Effector CD4-positive, alpha-beta T cell (primary cell): ENCODE data around the gene TAS2R4. TPM values are rescaled to one million over a fixed set of nuclear protein-coding genes. Genes with fewer than 3 reads are reported as not detected.
A peak's percentile ranks its signal among the peaks of the same experiment; 100 is the strongest.
"Not testable (repeated sequence)": the region's sequence is repeated elsewhere in the genome, so short reads cannot be mapped to it uniquely, and the experiment has no call there.

Experiments used
- DNase-seq: peaks from one replicate; pipeline ENCODE4 v3.0.0-alpha.2; 2020
- total RNA-seq: gene quantifications from one replicate; lab custom pipeline; 2026; lab: John Stamatoyannopoulos, UW

TAS2R4 gene, protein sequence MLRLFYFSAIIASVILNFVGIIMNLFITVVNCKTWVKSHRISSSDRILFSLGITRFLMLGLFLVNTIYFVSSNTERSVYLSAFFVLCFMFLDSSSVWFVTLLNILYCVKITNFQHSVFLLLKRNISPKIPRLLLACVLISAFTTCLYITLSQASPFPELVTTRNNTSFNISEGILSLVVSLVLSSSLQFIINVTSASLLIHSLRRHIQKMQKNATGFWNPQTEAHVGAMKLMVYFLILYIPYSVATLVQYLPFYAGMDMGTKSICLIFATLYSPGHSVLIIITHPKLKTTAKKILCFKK
- total RNA-seq = not detected

GRCh38 chr7:141776374-141776773 is at the start of gene TAS2R4:
TAS2R4 (plus strand) TSS chr7:141776674; CDS start chr7:141778489, 1,815 bp downstream.
- no peak for DNase-seq

DNA sequence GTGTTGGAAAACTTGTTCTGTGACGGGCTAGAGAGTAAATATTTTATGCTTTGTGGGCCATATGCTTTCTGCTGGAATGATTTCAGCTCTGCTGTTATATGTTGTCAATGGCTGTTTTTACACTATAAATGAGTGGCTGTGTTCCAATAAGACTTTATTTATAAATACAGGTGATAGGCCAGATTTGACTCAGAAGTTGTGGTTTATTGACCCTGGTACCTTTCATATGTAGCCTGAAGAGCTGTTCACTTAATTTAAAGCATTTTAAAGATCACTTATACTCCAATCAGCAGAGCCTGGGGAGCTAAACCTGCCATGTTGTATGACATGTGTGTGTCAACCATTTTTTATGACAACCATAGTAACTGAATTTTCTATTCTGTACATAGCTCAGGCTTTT is 47.5 kb upstream of the TAS2R4 start:
- DNase-seq = no peak

- DNase-seq = no peak
Measured at GRCh38 chr7:141731476-141732149, 44.9 kb upstream of the TAS2R4 start.

GRCh38 chr7:141737118-141737835 is 39.2 kb upstream of the TAS2R4 start:
- no peak for DNase-seq

- DNase-seq = peak; percentile 85
Measured at GRCh38 chr7:141737836-141738591, 38.5 kb upstream of the TAS2R4 start, which contains the start of gene SSBP1. SSBP1 (plus strand) TSS chr7:141738358; CDS start chr7:141739167, 809 bp downstream.

GRCh38 chr7:141738592-141739013 is 37.9 kb upstream of the TAS2R4 start:
- DNase-seq = no peak

- DNase-seq = no peak
Measured at GRCh38 chr7:141739250-141739649, 37.2 kb upstream of the TAS2R4 start.

- DNase-seq = no peak
Measured at GRCh38 chr7:141742229-141742628, 34.2 kb upstream of the TAS2R4 start.

DNA sequence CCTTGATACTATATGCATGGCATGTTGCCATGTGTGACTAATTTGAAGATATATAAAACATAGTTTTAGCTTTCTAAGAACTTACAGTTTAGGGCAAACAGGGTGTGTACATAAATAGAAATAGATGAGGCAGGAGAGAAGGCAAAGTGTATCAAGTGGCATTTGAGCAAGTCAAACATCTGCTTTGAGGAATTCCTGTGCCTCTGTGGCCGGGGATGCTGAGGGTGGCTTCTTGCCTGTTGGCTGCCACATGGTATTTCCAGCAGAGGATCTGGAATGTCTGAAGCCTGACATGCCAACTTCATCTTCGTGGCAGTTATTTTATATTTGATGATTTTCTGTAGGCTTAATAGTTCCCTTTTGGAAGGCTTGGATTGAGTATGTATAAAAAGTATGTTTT is 32.3 kb upstream of the TAS2R4 start:
- no peak for DNase-seq

GRCh38 chr7:141748396-141748795 is 28.1 kb upstream of the TAS2R4 start:
- DNase-seq = no peak

DNA sequence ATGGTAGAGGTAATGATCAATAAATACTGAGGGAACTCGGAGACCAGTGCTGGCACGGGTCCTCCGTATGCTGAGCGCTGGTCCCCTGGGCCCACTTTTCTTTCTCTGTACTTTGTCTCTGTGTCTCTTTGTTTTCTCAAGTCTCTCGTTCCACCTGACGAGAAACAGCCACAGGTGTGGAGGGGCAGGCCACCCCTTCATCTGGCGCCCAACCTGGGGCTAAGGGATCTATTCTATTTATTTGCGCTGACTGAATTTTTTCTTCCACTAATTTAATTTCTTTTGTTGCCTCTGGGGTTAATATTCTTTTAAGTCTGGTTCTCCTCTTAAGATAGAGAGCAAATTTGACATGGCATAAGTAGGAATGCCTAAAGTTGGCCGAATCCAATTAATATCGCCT is 24.6 kb upstream of the TAS2R4 start:
- not testable (repeated sequence) for DNase-seq

DNA sequence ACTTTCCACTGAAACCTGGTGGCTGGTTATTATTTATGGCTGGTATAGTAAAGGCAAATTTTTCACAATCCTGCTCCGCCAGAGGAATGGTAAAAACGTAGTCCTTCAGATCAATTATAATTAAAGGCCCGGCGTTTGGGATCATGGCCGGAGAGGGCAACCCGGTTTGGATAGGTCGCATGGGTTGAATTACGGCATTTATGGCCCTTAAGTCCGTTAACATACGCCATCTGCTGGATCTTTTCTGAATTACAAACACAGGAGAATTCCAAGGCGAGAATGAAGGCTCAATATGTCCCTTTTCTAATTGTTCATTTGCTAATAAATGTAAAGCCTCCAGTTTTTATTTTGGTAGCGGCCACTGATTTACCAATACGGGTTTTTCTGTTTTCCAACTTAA is 23.8 kb upstream of the TAS2R4 start:
- no peak for DNase-seq

GRCh38 chr7:141754939-141755338 is 21.5 kb upstream of the TAS2R4 start:
- DNase-seq = no peak

GRCh38 chr7:141763797-141764196 is 12.7 kb upstream of the TAS2R4 start, which contains the start of gene TAS2R3:
TAS2R3 (plus strand) TSS chr7:141764097; CDS start chr7:141764159, 62 bp downstream.
- no peak for DNase-seq

GRCh38 chr7:141770083-141770583 is 6.3 kb upstream of the TAS2R4 start:
- DNase-seq = not testable (repeated sequence)

DNA sequence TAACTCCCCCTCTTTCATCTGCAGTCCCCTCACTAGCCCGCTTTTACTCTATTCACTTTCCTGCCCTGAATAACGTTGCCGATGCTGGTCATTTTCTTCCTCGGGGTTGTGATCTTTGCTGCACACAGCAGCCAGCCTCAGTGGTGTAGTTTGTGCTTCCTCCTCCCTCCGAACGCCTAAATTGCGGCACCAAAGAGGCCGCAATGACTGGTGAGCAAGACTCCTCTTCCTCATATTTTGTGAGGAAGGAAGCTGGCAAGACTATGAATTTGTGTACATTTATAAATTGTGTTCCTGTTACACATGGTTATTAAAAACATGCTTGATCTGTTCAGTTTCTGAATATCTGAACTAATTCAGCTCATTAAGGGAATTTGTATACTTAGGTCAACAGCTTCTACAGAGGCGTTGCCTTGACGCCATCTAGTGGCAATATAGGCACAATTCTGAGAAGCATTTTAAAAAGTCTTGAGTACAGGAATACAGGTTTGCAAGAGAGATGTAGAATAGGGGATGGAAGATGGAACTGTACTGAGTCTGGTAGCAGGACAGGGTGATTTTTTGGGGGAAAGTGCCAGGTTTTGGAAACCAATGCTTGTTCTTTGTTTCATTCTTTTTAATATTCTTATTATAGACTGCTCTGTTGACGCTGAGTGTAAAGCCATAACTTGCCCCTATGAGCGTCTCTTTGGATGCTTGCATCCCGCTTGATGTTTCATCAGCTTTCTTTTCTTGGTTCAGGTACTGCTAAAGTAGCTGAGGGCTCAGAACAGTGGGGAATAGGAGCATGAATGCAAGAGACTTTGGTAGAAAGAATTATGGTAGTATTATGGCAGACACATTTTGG is 9.5 kb downstream of the TAS2R4 start:
- DNase-seq = peak; percentile 10

DNA sequence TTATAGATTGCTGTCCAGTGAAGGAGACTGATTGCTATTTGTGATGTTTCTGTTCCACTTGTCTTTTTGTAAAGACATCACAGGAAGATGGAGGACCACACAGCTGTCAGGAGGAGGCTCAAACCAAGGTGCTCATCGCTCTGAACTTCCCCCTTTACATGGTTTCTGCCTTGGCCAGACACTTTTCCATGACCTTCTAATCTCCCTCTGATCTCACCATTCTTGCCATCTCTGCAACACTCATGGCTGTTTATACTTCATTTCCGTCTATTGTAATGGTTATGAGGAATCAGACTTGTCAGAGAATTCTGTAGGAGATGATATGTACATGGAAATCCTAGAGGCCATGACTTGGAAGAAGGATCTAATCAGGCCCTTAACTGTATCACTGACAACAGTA is 11.8 kb downstream of the TAS2R4 start:
- no peak for DNase-seq

- DNase-seq = no peak
Measured at GRCh38 chr7:141789917-141790316, 13.4 kb downstream of the TAS2R4 start, which contains the start of gene TAS2R5. TAS2R5 (plus strand) TSS chr7:141790217; CDS start chr7:141790362, 145 bp downstream.

GRCh38 chr7:141792526-141792925 is 16.1 kb downstream of the TAS2R4 start:
- no peak for DNase-seq

- no peak for DNase-seq
Measured at GRCh38 chr7:141820067-141820466, 43.6 kb downstream of the TAS2R4 start.

DNA sequence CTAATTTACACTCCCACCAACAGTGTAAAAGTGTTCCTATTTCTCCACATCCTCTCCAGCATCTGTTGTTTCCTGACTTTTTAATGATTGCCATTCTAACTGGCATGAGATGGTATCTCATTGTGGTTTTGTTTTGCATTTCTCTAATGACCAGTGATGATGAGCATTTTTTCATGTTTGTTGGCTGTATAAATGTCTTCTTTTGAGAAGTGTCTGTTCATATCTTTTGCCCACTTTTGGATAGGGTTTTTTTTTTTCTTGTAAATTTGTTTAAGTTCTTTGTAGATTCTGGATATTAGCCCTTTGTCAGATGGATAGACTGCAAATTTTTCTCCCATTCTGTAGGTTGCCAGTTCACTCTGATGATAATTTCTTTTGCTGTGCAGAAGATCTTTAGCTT is 46.0 kb downstream of the TAS2R4 start:
- not testable (repeated sequence) for DNase-seq
